H1 (cell line): ENCODE results near the gene LEUTX. TPM values are rescaled to one million over a fixed set of nuclear protein-coding genes. Genes with fewer than 3 reads are reported as not detected.

Experiments
- CTCF ChIA-PET: fragments of 300-600 bp; sonication (Branson Sonifier 250); formaldehyde crosslinking; loops from one replicate; lab custom pipeline; 2021; ENCODE audit not compliant: partially characterized antibody; lab: Charles Lee
- POLR2A ChIA-PET: fragments of 300-600 bp; sonication (Branson Sonifier 250); formaldehyde crosslinking; loops from one replicate; lab custom pipeline; 2021; ENCODE audit warnings: inconsistent platforms; ENCODE audit not compliant: partially characterized antibody; lab: Charles Lee
- DNase-seq, 2 experiments: peaks; one replicate each; pipeline versions ENCODE4 v3.0.0 to v3.0.0-alpha.2; 2010 to 2022; ENCODE audit warnings: low spot score in 2 of 2, low read depth in 1 of 2, mixed read lengths in 1 of 2
- FAIRE-seq: peaks from 2 replicates; lab custom pipeline; 2011; peaks lifted over from hg19 to GRCh38; lab: Jason Lieb, UNC
- H2AFZ ChIP-seq: 2 replicates; pipeline ENCODE4 v1.8.1; 2012; ENCODE audit warnings: low read length, inconsistent platforms
- H2AK5ac ChIP-seq: 2 replicates; pipeline ENCODE4 v1.6.1; 2013; ENCODE audit warnings: low read depth, low read length
- H2BK120ac ChIP-seq: replicated peaks from 2 replicates; pipeline ENCODE3; 2013; ENCODE audit warnings: low read depth, low read length, inconsistent platforms
- H2BK12ac ChIP-seq: 2 replicates; pipeline ENCODE4 v1.6.1; 2013; ENCODE audit warnings: low read depth, low read length
- H2BK15ac ChIP-seq: 2 replicates; pipeline ENCODE4 v1.6.1; 2013; ENCODE audit warnings: low read length
- H2BK20ac ChIP-seq: 2 replicates; pipeline ENCODE4 v1.6.1; 2013; ENCODE audit warnings: low read length
- H2BK5ac ChIP-seq: 2 replicates; pipeline ENCODE4 v1.6.1; 2013; ENCODE audit warnings: low read depth, low read length
- H3K14ac ChIP-seq: 2 replicates; pipeline ENCODE4 v1.6.1; 2013; ENCODE audit warnings: inconsistent platforms; ENCODE audit not compliant: insufficient read length
- H3K18ac ChIP-seq: 2 replicates; pipeline ENCODE4 v1.6.1; 2013; ENCODE audit warnings: low read length; ENCODE audit errors: extremely low read depth
- H3K23ac ChIP-seq: 2 replicates; pipeline ENCODE4 v1.6.1; 2013; ENCODE audit warnings: inconsistent platforms; ENCODE audit not compliant: insufficient read length
- H3K23me2 ChIP-seq: 2 replicates; pipeline ENCODE4 v1.6.1; 2013; ENCODE audit warnings: low read depth, low read length
- H3K27ac ChIP-seq: 2 replicates; pipeline ENCODE4 v1.6.1; 2011; ENCODE audit warnings: low read depth, low read length, inconsistent platforms
- H3K27me3 ChIP-seq, 4 experiments: replicated peaks in 1 of 4; 1 replicate in 1 of 4; 2 replicates in 3 of 4; pipeline versions ENCODE4 v1.6.1 to v1.8.1; 2011 to 2013; ENCODE audit warnings: low read length in 3 of 4, mild to moderate bottlenecking in 3 of 4, inconsistent platforms in 2 of 4, mixed read lengths in 2 of 4, moderate library complexity in 1 of 4; ENCODE audit not compliant: control insufficient read depth in 3 of 4, insufficient read depth in 3 of 4; ENCODE audit errors: extremely low read depth in 1 of 4
- H3K36me3 ChIP-seq, 4 experiments: 2 replicates each; pipeline versions ENCODE4 v1.6.1 to v1.8.1; 2011 to 2013; ENCODE audit warnings: mild to moderate bottlenecking in 4 of 4, low read length in 3 of 4, moderate library complexity in 2 of 4, control low read depth in 1 of 4, inconsistent platforms in 1 of 4; ENCODE audit not compliant: insufficient read depth in 4 of 4, control insufficient read depth in 2 of 4
- H3K4ac ChIP-seq: replicated peaks from 2 replicates; pipeline ENCODE3; 2013; ENCODE audit warnings: low read length, low read depth, mixed read lengths, inconsistent platforms; ENCODE audit not compliant: insufficient read length
- H3K4me1 ChIP-seq, 4 experiments: replicated peaks in 1 of 4; 1 replicate in 1 of 4; 2 replicates in 3 of 4; pipeline versions ENCODE4 v1.6.1 to v1.8.1; 2011 to 2013; ENCODE audit warnings: low read length in 3 of 4, inconsistent platforms in 2 of 4, mixed read lengths in 1 of 4; ENCODE audit not compliant: insufficient read depth in 4 of 4, control insufficient read depth in 3 of 4
- H3K4me2 ChIP-seq, 2 experiments: 2 replicates each; pipeline versions ENCODE4 v1.6.1 to v1.8.1; 2011 to 2013; ENCODE audit warnings: low read depth in 2 of 2, low read length in 2 of 2, control low read depth in 1 of 2, inconsistent platforms in 1 of 2, mild to moderate bottlenecking in 1 of 2; ENCODE audit not compliant: insufficient read depth in 1 of 2
- H3K4me3 ChIP-seq, 4 experiments: fragments of 200-600, 300-600 bp in 1 of 4; sonication (generic), shearing (Covaris generic), sonication (Bioruptor Twin) in 1 of 4; 2 replicates each; pipeline versions ENCODE4 v1.5.1 to v1.8.1; 2011 to 2016; ENCODE audit warnings: low read length in 4 of 4, low read depth in 3 of 4, control low read depth in 2 of 4, inconsistent platforms in 2 of 4, mild to moderate bottlenecking in 2 of 4, mixed read lengths in 1 of 4, moderate library complexity in 1 of 4; ENCODE audit not compliant: insufficient read depth in 2 of 4; ENCODE audit errors: extremely low read depth in 1 of 4
- H3K56ac ChIP-seq: replicated peaks from 2 replicates; pipeline ENCODE3; 2013; ENCODE audit warnings: low read depth, mild to moderate bottlenecking, mixed read lengths, low read length, inconsistent platforms; ENCODE audit not compliant: insufficient read length
- H3K79me1 ChIP-seq: 2 replicates; pipeline ENCODE4 v1.6.1; 2013; ENCODE audit warnings: low read depth, low read length, control low read depth
- H3K79me2 ChIP-seq, 2 experiments: 2 replicates each; pipeline versions ENCODE4 v1.6.1 to v1.8.1; 2012 to 2013; ENCODE audit warnings: low read length in 2 of 2, mild to moderate bottlenecking in 2 of 2, inconsistent platforms in 1 of 2; ENCODE audit not compliant: insufficient read depth in 2 of 2, control insufficient read depth in 1 of 2
- H3K9ac ChIP-seq, 4 experiments: replicated peaks in 1 of 4; 1 replicate in 1 of 4; 2 replicates in 3 of 4; pipeline versions ENCODE4 v1.6.1 to v1.8.1; 2011 to 2013; ENCODE audit warnings: low read depth in 3 of 4, low read length in 3 of 4, control low read depth in 2 of 4, mild to moderate bottlenecking in 2 of 4, moderate library complexity in 2 of 4, inconsistent platforms in 1 of 4; ENCODE audit errors: extremely low read depth in 1 of 4
- H3K9me3 ChIP-seq, 2 experiments: 2 replicates each; pipeline versions ENCODE4 v1.6.1 to v1.8.1; 2012 to 2013; ENCODE audit warnings: mild to moderate bottlenecking in 2 of 2, moderate library complexity in 2 of 2, control low read depth in 1 of 2, inconsistent platforms in 1 of 2, low read depth in 1 of 2, low read length in 1 of 2, mixed read lengths in 1 of 2; ENCODE audit not compliant: insufficient read depth in 2 of 2
- H4K20me1 ChIP-seq, 2 experiments: replicated peaks in 1 of 2; 2 replicates each; pipeline versions ENCODE3 to v1.8.1; 2011 to 2013; ENCODE audit warnings: inconsistent platforms in 2 of 2, low read length in 2 of 2, mild to moderate bottlenecking in 1 of 2; ENCODE audit not compliant: insufficient read depth in 2 of 2, control insufficient read depth in 1 of 2
- H4K5ac ChIP-seq: 2 replicates; pipeline ENCODE4 v1.6.1; 2013; ENCODE audit warnings: low read length, low read depth, mixed read lengths, inconsistent platforms; ENCODE audit not compliant: insufficient read length
- H4K8ac ChIP-seq: 2 replicates; pipeline ENCODE4 v1.8.0; 2013; ENCODE audit warnings: mild to moderate bottlenecking, moderate library complexity, low read length, inconsistent platforms; ENCODE audit not compliant: insufficient read depth; ENCODE audit errors: extremely low read depth
- H4K91ac ChIP-seq: replicated peaks from 2 replicates; pipeline ENCODE3; 2013; ENCODE audit warnings: low read length, mixed read lengths, inconsistent platforms; ENCODE audit not compliant: insufficient read length
- ASH2L ChIP-seq: fragments of 200-600, 300-600 bp; sonication (generic); IDR thresholded peaks from one replicate; pipeline ENCODE4 v1.7.1; 2017; ENCODE audit warnings: low read length
- BRCA1 ChIP-seq: IDR thresholded peaks from 2 replicates; pipeline ENCODE4 v1.6.1; 2012; ENCODE audit warnings: low read depth, low read length, improper control_type of control experiment
- CBX5 ChIP-seq: fragments of 300-800, 300-1000 bp; sonication (generic); IDR thresholded peaks from 2 replicates; pipeline ENCODE4 v1.7.1; 2016; ENCODE audit warnings: antibody characterized with exemption, low read length, low read depth
- CEBPB ChIP-seq: IDR thresholded peaks from 2 replicates; pipeline ENCODE4 v1.6.1; 2012; ENCODE audit warnings: low read depth, low read length
- EZH2 ChIP-seq: fragments of 200-600 bp; sonication (generic); IDR thresholded peaks from 2 replicates; pipeline ENCODE4 v1.7.1; 2012; ENCODE audit warnings: low read depth, mild to moderate bottlenecking, moderate library complexity, low read length, inconsistent platforms; ENCODE audit not compliant: severe bottlenecking
- GABPA ChIP-seq: IDR thresholded peaks from 2 replicates; pipeline ENCODE4 v1.6.1; 2011; ENCODE audit warnings: mild to moderate bottlenecking, low read length, moderate library complexity, borderline replicate concordance; ENCODE audit not compliant: insufficient read depth
- HDAC6 ChIP-seq: IDR thresholded peaks from one replicate; pipeline ENCODE4 v1.7.1; 2012; ENCODE audit warnings: low read depth, mild to moderate bottlenecking, inconsistent platforms, low read length, moderate library complexity
- MAFK ChIP-seq: IDR thresholded peaks from 2 replicates; pipeline ENCODE4 v1.6.1; 2012; ENCODE audit warnings: low read depth, mild to moderate bottlenecking, improper control_type of control experiment, low read length
- POLR2A ChIP-seq, 2 experiments: IDR thresholded peaks; 1 replicate in 1 of 2; 2 replicates in 1 of 2; pipeline ENCODE4 v1.6.1; 2011; ENCODE audit warnings: low read depth in 2 of 2, low read length in 2 of 2, mild to moderate bottlenecking in 2 of 2; ENCODE audit errors: control extremely low read depth in 1 of 2
- RAD21 ChIP-seq, 2 experiments: IDR thresholded peaks in 1 of 2; conservative IDR thresholded peaks in 1 of 2; 2 replicates each; pipeline ENCODE4 v1.6.1; 2011; ENCODE audit warnings: low read depth in 2 of 2, low read length in 2 of 2, improper control_type of control experiment in 1 of 2, inconsistent platforms in 1 of 2, mild to moderate bottlenecking in 1 of 2, moderate library complexity in 1 of 2
- RBBP5 ChIP-seq: IDR thresholded peaks from 2 replicates; pipeline ENCODE4 v1.7.1; 2012; ENCODE audit warnings: low read depth, mild to moderate bottlenecking, inconsistent platforms, low read length, moderate library complexity, borderline replicate concordance
- RNF2 ChIP-seq: fragments of 200-900, 300-1000 bp; sonication (generic); IDR thresholded peaks from 2 replicates; pipeline ENCODE4 v1.7.1; 2016; ENCODE audit warnings: borderline replicate concordance, low read depth, mild to moderate bottlenecking, antibody characterized with exemption, low read length; ENCODE audit not compliant: poor library complexity, severe bottlenecking; ENCODE audit errors: missing control alignments
- SP4 ChIP-seq: IDR thresholded peaks from 2 replicates; pipeline ENCODE4 v1.6.1; 2012; ENCODE audit warnings: low read length, inconsistent platforms
- SRF ChIP-seq: IDR thresholded peaks from 2 replicates; pipeline ENCODE4 v1.6.1; 2011; ENCODE audit warnings: mild to moderate bottlenecking, low read depth, low read length, moderate library complexity
- TAF7 ChIP-seq: optimal IDR thresholded peaks from 2 replicates; pipeline ENCODE3; 2011; ENCODE audit warnings: low read depth, mild to moderate bottlenecking, inconsistent platforms, low read length, moderate library complexity, borderline replicate concordance
- WGBS, 2 experiments: shearing (Covaris generic) in 1 of 2; methylation state at CpG; one replicate each; pipeline versions ENCODE4 v1.1.6 to v1.1.7; 2013 to 2015; ENCODE audit warnings: low lambda C conversion rate in 2 of 2, mixed read lengths in 2 of 2, inconsistent platforms in 1 of 2, low coverage in 1 of 2, missing lambda C conversion rate in 1 of 2; ENCODE audit not compliant: insufficient replicate concordance in 2 of 2, insufficient coverage in 1 of 2, insufficient read length in 1 of 2; ENCODE audit errors: extremely low coverage in 1 of 2, missing lambda C conversion rate in 1 of 2; 5-methylcytosine and 5-hydroxymethylcytosine counted together
- polyA plus RNA-seq, 7 experiments: library from polyadenylated mRNA; depleted of rRNA in 3 of 7; stranded (reverse) in 5 of 7; unstranded in 2 of 7; fragments of >200 nt in 5 of 7; fragments of 200-250 nt in 2 of 7; gene quantifications; 1 replicate in 5 of 7; 2 replicates in 1 of 7; 4 replicates in 1 of 7; pipeline versions ENCODE4 v1.2.1 to v1.2.3, GENCODE V29; 2011 to 2013; ENCODE audit warnings: missing spikeins in 2 of 7, mixed read lengths in 2 of 7
- total RNA-seq: library from RNA; stranded (reverse); fragmentation: NEBNext Ultra II Directional; extraction: Animal tissue kit (Norgen Biotek cat#: 25700); gene quantifications from 2 replicates; pipeline ENCODE4 v1.2.1, GENCODE V29; 2021

The LEUTX gene
- total and polyA plus RNA-seq, 2 of the 8 experiments (the other 6 are each of a cell fraction or from before 2014, with no cell fraction given): not detected

- H2BK20ac ChIP-seq: no peak overlapping the region
- H2BK5ac ChIP-seq: no peak overlapping the region
- no peak overlapping the region for H3K27ac ChIP-seq
- no peak overlapping the region for H3K4me2 ChIP-seq
- WGBS, 2 experiments: 76% methylated on average over 3 of the region's 3 CpGs; no CpG with 5 or more reads in 1 of the 2 experiments
- H3K4me1 ChIP-seq: no peaks in the 10 kb centered on the region
- H3K79me2 ChIP-seq: no peaks in the 10 kb centered on the region
- no peak overlapping the region for H2BK120ac ChIP-seq
- no peaks in the 10 kb centered on the region for H4K20me1 ChIP-seq
- CTCF ChIA-PET: interaction anchor here (0.6 kb wide), 1 partner anchor 44 kb away, joined by 3 read pairs; no protein-coding TSS in a partner anchor
- H3K36me3 ChIP-seq: no peaks in the 10 kb centered on the region
- H4K91ac ChIP-seq: no peak overlapping the region
- POLR2A ChIA-PET: no interaction called here
- no peak overlapping the region for H3K18ac ChIP-seq
- no peaks in the 10 kb centered on the region for H3K79me1 ChIP-seq
- H2AFZ ChIP-seq: no peak overlapping the region
- no peak overlapping the region for H2BK15ac ChIP-seq
- H4K8ac ChIP-seq: no peak overlapping the region
- H3K23ac ChIP-seq: no peak overlapping the region
- H3K56ac ChIP-seq: no peak overlapping the region
- no peak overlapping the region for H3K4ac ChIP-seq
- H2BK12ac ChIP-seq: no peak overlapping the region
- H3K9ac ChIP-seq: no peak overlapping the region
- no peak for DNase-seq
- FAIRE-seq: no peak
- H3K27me3 ChIP-seq: no peaks in the 10 kb centered on the region
- H3K23me2 ChIP-seq: no peaks in the 10 kb centered on the region
- no peak overlapping the region for H4K5ac ChIP-seq
- no peak overlapping the region for H3K4me3 ChIP-seq
- H3K14ac ChIP-seq: no peak overlapping the region
- H3K9me3 ChIP-seq: no peaks in the 10 kb centered on the region
- no peak overlapping the region for H2AK5ac ChIP-seq
- TF ChIP-seq RBBP5 (no peak), CEBPB (no peak), RAD21 (IDR thresholded peaks at IDR 0.05 in 1 of 2, conservative IDR thresholded peaks at IDR 0.05 in 1 of 2; ENCODE audit: low read depth in 2 of 2, low read length in 2 of 2) (no peak), RNF2 (no peak), SRF (no peak), TAF7 (no peak), SP4 (no peak), CBX5 (no peak), HDAC6 (no peak), EZH2 (no peak), GABPA (no peak), POLR2A (IDR thresholded peaks at IDR 0.05; ENCODE audit: control extremely low read depth in 1 of 2, low read depth in 2 of 2, low read length in 2 of 2) (no peak), MAFK (no peak), ASH2L (no peak), BRCA1 (no peak)
Observed at GRCh38 chr19:39745643-39746042, 33.0 kb upstream of the LEUTX start.
